IMR-90 (cell line): Measurements from ENCODE around the gene INSL6. TPM values are rescaled to one million over a fixed set of nuclear protein-coding genes. Genes with fewer than 3 reads are reported as not detected.

Experiments
- ATAC-seq: fragments of 200-7000 bp; cut with Tn5 transposase; 2 replicates; pipeline ENCODE4 v1.9.1; 2020; ENCODE audit warnings: low read depth, mild to moderate bottlenecking, moderate library complexity
- BruUV-seq: library from RNA; stranded (reverse); fragments of 400-500 nt; replicated peaks from 2 replicates; lab custom pipeline; 2021; lab: Mats Ljungman, UMichigan
- CTCF ChIA-PET: fragments of 300-600 bp; formaldehyde crosslinking; extraction: SDS; loops from one replicate; lab custom pipeline; 2021; ENCODE audit warnings: antibody characterized with exemption; lab: Yijun Ruan, JAX
- POLR2A ChIA-PET: fragments of 300-600 bp; sonication (Branson Sonifier 250); formaldehyde crosslinking; loops from one replicate; lab custom pipeline; 2022; ENCODE audit warnings: antibody characterized with exemption; ENCODE audit not compliant: unreplicated experiment; lab: Charles Lee
- DNase-seq: peaks from one replicate; pipeline ENCODE4 v3.0.0; 2013
- H2AFZ ChIP-seq: replicated peaks from 2 replicates; pipeline ENCODE3; 2013; ENCODE audit warnings: low read length, mild to moderate bottlenecking; ENCODE audit not compliant: poor library complexity
- H2AK5ac ChIP-seq: 2 replicates; pipeline ENCODE4 v1.6.1; 2013; ENCODE audit warnings: low read depth, low read length, inconsistent platforms
- H2AK9ac ChIP-seq: replicated peaks from 2 replicates; pipeline ENCODE3; 2013; ENCODE audit warnings: mild to moderate bottlenecking, low read depth, low read length, moderate library complexity; ENCODE audit not compliant: poor library complexity
- H2BK120ac ChIP-seq: 2 replicates; pipeline ENCODE4 v1.6.1; 2013; ENCODE audit warnings: low read depth, low read length, inconsistent platforms
- H2BK15ac ChIP-seq: 3 replicates; pipeline ENCODE4 v1.6.1; 2013; ENCODE audit warnings: low read depth, low read length, inconsistent platforms
- H2BK20ac ChIP-seq: 2 replicates; pipeline ENCODE4 v1.6.1; 2013; ENCODE audit warnings: low read depth, mild to moderate bottlenecking, inconsistent platforms, low read length, moderate library complexity
- H2BK5ac ChIP-seq: 2 replicates; pipeline ENCODE4 v1.6.1; 2013; ENCODE audit warnings: mild to moderate bottlenecking, low read depth, low read length, inconsistent platforms; ENCODE audit not compliant: poor library complexity, severe bottlenecking
- H3K14ac ChIP-seq: replicated peaks from 2 replicates; pipeline ENCODE4 v1.6.1; 2013; ENCODE audit warnings: low read depth, low read length, inconsistent platforms
- H3K18ac ChIP-seq: 2 replicates; pipeline ENCODE4 v1.6.1; 2013; ENCODE audit warnings: low read depth, low read length, control low read depth
- H3K23ac ChIP-seq: 2 replicates; pipeline ENCODE4 v1.6.1; 2013; ENCODE audit warnings: low read depth, low read length, inconsistent platforms
- H3K27ac ChIP-seq: 2 replicates; pipeline ENCODE4 v1.5.1; 2013; ENCODE audit warnings: mild to moderate bottlenecking, control low read depth, low read length; ENCODE audit not compliant: insufficient read depth
- H3K27me3 ChIP-seq: 2 replicates; pipeline ENCODE4 v1.6.1; 2013; ENCODE audit warnings: low read length; ENCODE audit not compliant: control insufficient read depth, insufficient read depth
- H3K36me3 ChIP-seq: 2 replicates; pipeline ENCODE4 v1.6.1; 2013; ENCODE audit warnings: low read length, mixed read lengths; ENCODE audit not compliant: control insufficient read depth, insufficient read depth
- H3K4ac ChIP-seq: 2 replicates; pipeline ENCODE4 v1.6.1; 2013; ENCODE audit warnings: low read depth, low read length, inconsistent platforms
- H3K4me1 ChIP-seq: 2 replicates; pipeline ENCODE4 v1.6.1; 2013; ENCODE audit warnings: low read length, mixed read lengths; ENCODE audit not compliant: control insufficient read depth, insufficient read depth
- H3K4me2 ChIP-seq: 2 replicates; pipeline ENCODE4 v1.6.1; 2013; ENCODE audit warnings: low read depth, mild to moderate bottlenecking, control low read depth, low read length, moderate library complexity
- H3K4me3 ChIP-seq: 2 replicates; pipeline ENCODE4 v1.5.1; 2013; ENCODE audit warnings: low read depth, mild to moderate bottlenecking, control low read depth, low read length, moderate library complexity; ENCODE audit not compliant: insufficient read depth
- H3K56ac ChIP-seq: 2 replicates; pipeline ENCODE4 v1.6.1; 2013; ENCODE audit warnings: low read length, inconsistent platforms; ENCODE audit not compliant: insufficient read depth; ENCODE audit errors: extremely low read depth
- H3K79me1 ChIP-seq, 2 experiments: 2 replicates each; pipeline ENCODE4 v1.6.1; 2013; ENCODE audit warnings: low read length in 2 of 2, inconsistent platforms in 1 of 2, low read depth in 1 of 2
- H3K9ac ChIP-seq: 2 replicates; pipeline ENCODE4 v1.6.1; 2013; ENCODE audit warnings: low read depth, low read length, control low read depth
- H3K9me1 ChIP-seq: 2 replicates; pipeline ENCODE4 v1.6.1; 2013; ENCODE audit warnings: low read length, inconsistent platforms; ENCODE audit not compliant: insufficient read depth
- H3K9me3 ChIP-seq: 2 replicates; pipeline ENCODE4 v1.6.1; 2013; ENCODE audit warnings: low read length; ENCODE audit not compliant: control insufficient read depth, insufficient read depth
- H4K20me1 ChIP-seq: 2 replicates; pipeline ENCODE4 v1.6.1; 2013; ENCODE audit warnings: low read length, inconsistent platforms; ENCODE audit not compliant: insufficient read depth
- H4K5ac ChIP-seq: 2 replicates; pipeline ENCODE4 v1.6.1; 2013; ENCODE audit warnings: mild to moderate bottlenecking, low read depth, low read length, control low read depth
- H4K8ac ChIP-seq, 2 experiments: 2 replicates each; pipeline ENCODE4 v1.6.1; 2013; ENCODE audit warnings: low read depth in 2 of 2, low read length in 2 of 2, control low read depth in 1 of 2, inconsistent platforms in 1 of 2
- H4K91ac ChIP-seq: 2 replicates; pipeline ENCODE4 v1.6.1; 2013; ENCODE audit warnings: low read depth, low read length, inconsistent platforms; ENCODE audit not compliant: insufficient read depth
- CTCF ChIP-seq: conservative IDR thresholded peaks from 2 replicates; pipeline ENCODE4 v1.5.1; 2012; ENCODE audit warnings: mild to moderate bottlenecking, low read depth, low read length, improper control_type of control experiment
- MAZ ChIP-seq: IDR thresholded peaks from 2 replicates; pipeline ENCODE4 v1.6.1; 2012; ENCODE audit warnings: low read depth, mild to moderate bottlenecking, low read length, improper control_type of control experiment, moderate library complexity, borderline replicate concordance
- RCOR1 ChIP-seq: IDR thresholded peaks from 2 replicates; pipeline ENCODE4 v1.6.1; 2012; ENCODE audit warnings: mild to moderate bottlenecking, low read length, improper control_type of control experiment; ENCODE audit not compliant: insufficient replicate concordance
- SMC3 ChIP-seq: fragments of 150-350 bp; IDR thresholded peaks from 2 replicates; pipeline ENCODE4 v1.6.1; 2016; ENCODE audit warnings: low read depth, mild to moderate bottlenecking, antibody characterized with exemption, low read length, moderate library complexity
- dilution Hi-C: fragments of 300-500 bp; cut with HindIII; formaldehyde crosslinking; loops from one replicate; pipeline ENCODE4 v1.14.3; 2018; ENCODE audit warnings: low sequenced_read_pairs; ENCODE audit not compliant: unreplicated experiment
- in situ Hi-C: fragments of 300-500 bp; cut with MboI; formaldehyde crosslinking; loops from 3 replicates; pipeline ENCODE4 v1.14.3; 2019; ENCODE audit warnings: low sequenced_read_pairs, inconsistent platforms, mixed read lengths
- intact Hi-C: fragments of 100-400 bp; cut with micrococcal nuclease; formaldehyde crosslinking; loops from 2 replicates; pipeline ENCODE4 v1.10.0; 2022
- polyA plus RNA-seq, 3 experiments: library from polyadenylated mRNA; depleted of rRNA; stranded (reverse); fragments of >200 nt; gene quantifications; 2 replicates each; pipeline ENCODE4 v1.2.3, GENCODE V29; 2012; ENCODE audit warnings: low replicate concordance in 1 of 3
- total RNA-seq: library from RNA; depleted of rRNA; stranded (reverse); fragments of >200 nt; gene quantifications from 2 replicates; pipeline ENCODE4 v1.2.3, GENCODE V29; 2012
- TF ChIP-seq, protein P1 (sequence below): fragments of 150-350 bp; IDR thresholded peaks from 2 replicates; pipeline ENCODE4 v1.6.1; 2016; ENCODE audit warnings: low read depth, mild to moderate bottlenecking, low read length, moderate library complexity, borderline replicate concordance

The INSL6 gene
- total and polyA plus RNA-seq, 2 of the 4 experiments (the other 2 are of a cell fraction), result not detected

- Histone ChIP-seq H2AK9ac (no peak overlapping the region), H2BK15ac (no peak overlapping the region), H4K91ac (no peak overlapping the region), H3K4ac (no peak overlapping the region), H3K23ac (no peak overlapping the region), H3K14ac (no peak overlapping the region), H4K5ac (no peak overlapping the region), H3K56ac (no peak overlapping the region), H3K79me1 (no peaks in the 10 kb centered on the region), H3K9me3 (no peaks in the 10 kb centered on the region), H2AK5ac (no peak overlapping the region), H2AFZ (no peak overlapping the region), H3K4me1 (no peaks in the 10 kb centered on the region), H3K9ac (no peak overlapping the region), H3K36me3 (no peaks in the 10 kb centered on the region), H3K4me3 (no peak overlapping the region), H3K27ac (no peak overlapping the region), H3K4me2 (no peak overlapping the region), H2BK20ac (no peak overlapping the region), H3K27me3 (peaks cover 5% of the 10 kb centered on the region; the same call in 1 of the 2 replicates), H2BK120ac (no peak overlapping the region), H3K18ac (no peak overlapping the region), H4K20me1 (no peaks in the 10 kb centered on the region), H3K9me1 (no peaks in the 10 kb centered on the region), H2BK5ac (no peak overlapping the region), H4K8ac (no peak overlapping the region)
- BruUV-seq, result no TSS peak
- ChIA-PET CTCF (no interaction called here), POLR2A (no interaction called here)
- intact Hi-C loops (no loop called here), in situ Hi-C loops (no loop called here), dilution Hi-C loops (no loop called here)
- no peak for ATAC-seq
- DNase-seq, result no peak
- TF ChIP-seq CTCF (no peak), SMC3 (no peak), MAZ (no peak), RCOR1 (no peak)
- TF ChIP-seq, protein P1, sequence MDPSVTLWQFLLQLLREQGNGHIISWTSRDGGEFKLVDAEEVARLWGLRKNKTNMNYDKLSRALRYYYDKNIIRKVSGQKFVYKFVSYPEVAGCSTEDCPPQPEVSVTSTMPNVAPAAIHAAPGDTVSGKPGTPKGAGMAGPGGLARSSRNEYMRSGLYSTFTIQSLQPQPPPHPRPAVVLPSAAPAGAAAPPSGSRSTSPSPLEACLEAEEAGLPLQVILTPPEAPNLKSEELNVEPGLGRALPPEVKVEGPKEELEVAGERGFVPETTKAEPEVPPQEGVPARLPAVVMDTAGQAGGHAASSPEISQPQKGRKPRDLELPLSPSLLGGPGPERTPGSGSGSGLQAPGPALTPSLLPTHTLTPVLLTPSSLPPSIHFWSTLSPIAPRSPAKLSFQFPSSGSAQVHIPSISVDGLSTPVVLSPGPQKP, result no peak
These were observed 19.6 kb upstream of the INSL6 start for GRCh38 chr9:5205071-5205470.
